SH-SY5Y (cell line): ENCODE data around the gene TSPO.

Experiments
- GATA2 ChIP-seq: IDR thresholded peaks from 2 replicates; pipeline ENCODE4 v1.6.1; 2011; ENCODE audit warnings: mild to moderate bottlenecking, low read depth, low read length
- GATA3 ChIP-seq: IDR thresholded peaks from 2 replicates; pipeline ENCODE4 v1.6.1; 2011; ENCODE audit warnings: low read depth, mild to moderate bottlenecking, low read length, moderate library complexity

DNA sequence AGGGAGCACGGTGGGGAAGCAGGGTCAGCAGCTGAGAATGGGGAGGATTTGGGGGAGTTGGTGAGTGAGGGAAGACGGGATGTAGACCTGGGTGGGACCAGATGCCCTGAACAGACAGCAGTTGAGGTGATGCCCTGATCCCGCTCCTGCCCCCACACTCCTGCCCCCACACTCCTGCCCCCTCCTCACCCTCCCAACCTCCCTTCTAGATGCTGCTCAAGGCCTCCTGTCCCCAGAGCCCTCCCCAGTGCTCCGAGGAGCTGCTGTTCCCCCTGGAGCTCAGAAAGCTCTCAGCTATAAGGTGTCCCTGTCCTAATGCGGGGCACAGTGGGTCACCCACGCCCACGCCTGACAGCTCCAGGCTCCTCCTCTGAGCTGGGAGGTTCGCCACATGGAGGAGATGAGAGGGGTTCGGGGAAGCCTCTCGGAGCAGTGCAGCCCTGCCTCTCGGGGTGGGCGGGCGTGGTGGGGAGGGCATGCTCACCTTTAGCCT is 60.6 kb downstream of the TSPO start:
- TF ChIP-seq GATA2, result no peak
- no peak for TF ChIP-seq GATA3
